HG03469 (cell line): ENCODE measurements around the gene NOS2.
"Not testable (repeated sequence)": the region's sequence is repeated elsewhere in the genome, so short reads cannot be mapped to it uniquely, and the experiment has no call there.

ENCODE experiments used
- ATAC-seq: cut with Tn5 transposase; IDR thresholded peaks from one replicate; pipeline ENCODE4 v1.9.1; 2021; ENCODE audit warnings: mild to moderate bottlenecking, moderate library complexity, moderate number of reproducible peaks; ENCODE audit not compliant: unreplicated experiment

NOS2 gene

GRCh38 chr17:27756467-27757371 lies 43.6 kb downstream of the NOS2 start:
- ATAC-seq = no peak

DNA sequence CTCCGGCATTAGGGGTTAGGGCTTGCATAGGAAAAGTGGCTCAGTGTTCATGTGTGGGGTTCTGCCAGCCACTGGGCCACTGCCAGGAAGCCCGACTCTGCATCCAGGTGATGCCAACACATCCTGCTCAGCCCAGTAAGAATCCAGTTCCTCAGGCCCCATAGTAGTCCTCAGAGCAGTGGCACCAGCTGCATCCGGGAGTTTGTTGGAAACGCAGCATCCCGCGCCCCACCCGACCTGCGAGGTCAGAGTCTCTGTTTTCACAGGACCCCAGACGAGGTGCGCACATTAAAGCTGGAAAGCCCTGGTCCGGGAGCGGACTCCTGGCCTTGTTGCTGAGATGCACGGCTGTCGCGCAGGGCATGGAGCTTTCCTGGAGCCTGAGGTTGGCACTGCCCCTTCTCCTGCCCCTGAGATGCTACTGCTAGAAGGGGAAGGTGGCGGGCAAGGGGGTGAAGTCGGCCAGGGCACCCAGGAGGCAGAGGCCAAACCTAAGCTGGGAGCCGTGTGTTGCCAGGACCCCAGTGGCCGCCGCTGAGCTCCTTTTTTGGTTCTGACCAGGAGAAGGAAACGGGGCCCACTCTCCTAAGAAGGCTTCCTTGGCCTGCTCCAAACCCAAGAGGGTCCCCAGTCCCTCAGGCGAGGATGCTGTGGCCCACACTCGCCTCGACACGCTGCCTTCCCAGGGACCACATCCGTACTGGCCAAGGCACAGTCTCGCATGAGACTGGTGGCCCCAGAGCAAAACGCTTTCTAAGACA lies 44.4 kb downstream of the NOS2 start:
- no peak for ATAC-seq

DNA sequence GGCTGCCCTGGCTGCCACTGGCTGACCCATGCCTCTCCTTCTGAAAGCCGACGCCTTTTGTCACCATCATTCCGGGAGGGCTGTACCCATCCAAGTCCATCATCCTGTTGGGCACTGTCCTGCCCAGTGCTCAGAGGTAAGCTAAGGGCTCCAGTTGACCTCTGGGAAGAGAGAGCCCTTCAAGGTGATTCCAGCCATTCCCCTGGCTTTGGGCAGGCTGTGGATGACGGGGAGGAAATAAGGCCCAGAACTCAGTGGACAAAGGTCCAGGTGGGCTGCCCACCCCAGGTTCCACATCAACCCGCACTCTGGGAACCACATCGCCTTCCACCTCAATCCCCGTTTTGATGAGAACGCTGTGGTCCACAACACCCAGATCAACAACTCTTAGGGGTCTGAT lies 45.8 kb downstream of the NOS2 start:
- ATAC-seq = no peak

DNA sequence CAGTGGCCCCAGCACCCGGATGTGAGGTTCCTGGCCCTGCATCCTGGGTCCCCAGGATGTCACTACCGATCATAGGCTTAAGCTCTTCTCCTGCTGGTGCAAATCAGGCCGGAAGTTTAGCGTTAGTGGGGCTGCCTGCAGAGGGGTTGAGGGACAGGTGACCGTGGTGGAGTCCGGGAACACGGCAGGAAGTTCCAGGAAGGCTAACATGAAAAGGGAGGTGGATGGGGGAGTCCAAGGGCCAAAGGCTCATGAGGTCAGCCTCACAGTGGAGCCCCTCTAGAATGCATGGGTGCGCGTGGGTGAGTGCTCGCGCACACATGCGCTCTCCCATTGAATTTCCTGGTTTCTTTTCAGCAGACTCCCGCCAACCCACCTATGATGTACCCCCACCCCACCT lies 46.6 kb downstream of the NOS2 start:
- ATAC-seq = not testable (repeated sequence)

DNA sequence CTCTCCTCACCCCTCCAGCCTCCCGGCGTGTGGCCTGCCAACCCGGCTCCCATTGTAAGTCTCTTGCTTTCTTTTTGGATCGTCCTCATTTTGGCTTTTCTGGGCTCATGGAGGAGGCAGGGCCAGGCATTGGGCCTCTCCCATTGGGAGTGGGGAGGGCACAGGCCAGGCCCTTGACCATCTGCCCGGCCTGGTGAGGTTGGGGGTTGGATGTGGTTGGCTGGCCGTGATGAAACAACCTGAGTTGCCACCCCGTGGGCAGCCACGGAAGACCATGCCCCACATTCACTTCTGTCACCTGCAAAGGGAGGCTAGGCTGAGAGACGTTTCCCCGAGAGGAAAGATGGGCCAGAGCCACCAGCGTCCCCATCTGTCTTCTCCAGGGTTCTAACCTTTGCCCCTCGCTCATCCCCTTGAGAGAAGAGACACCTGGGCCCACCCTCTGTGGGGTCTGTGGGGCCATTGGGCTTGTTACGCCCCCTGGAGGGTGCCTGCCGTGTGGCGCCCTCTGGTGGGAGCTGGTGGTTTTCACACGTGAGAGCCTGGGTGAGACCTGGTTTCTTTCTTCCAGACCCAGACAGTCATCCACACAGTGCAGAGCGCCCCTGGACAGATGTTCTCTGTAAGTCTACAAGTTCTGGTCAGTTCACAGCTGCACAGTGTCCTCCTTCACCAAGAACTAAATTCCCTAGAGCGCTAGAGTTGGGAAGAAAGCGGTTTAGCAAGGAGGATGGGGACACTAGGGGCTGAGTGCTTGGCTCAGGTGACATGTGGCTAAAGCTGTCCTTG lies 47.3 kb downstream of the NOS2 start:
- ATAC-seq = not testable (repeated sequence)

GRCh38 chr17:27751622-27752490 lies 48.5 kb downstream of the NOS2 start:
- no peak for ATAC-seq

GRCh38 chr17:27751166-27751565 lies 49.2 kb downstream of the NOS2 start:
- no peak for ATAC-seq

DNA sequence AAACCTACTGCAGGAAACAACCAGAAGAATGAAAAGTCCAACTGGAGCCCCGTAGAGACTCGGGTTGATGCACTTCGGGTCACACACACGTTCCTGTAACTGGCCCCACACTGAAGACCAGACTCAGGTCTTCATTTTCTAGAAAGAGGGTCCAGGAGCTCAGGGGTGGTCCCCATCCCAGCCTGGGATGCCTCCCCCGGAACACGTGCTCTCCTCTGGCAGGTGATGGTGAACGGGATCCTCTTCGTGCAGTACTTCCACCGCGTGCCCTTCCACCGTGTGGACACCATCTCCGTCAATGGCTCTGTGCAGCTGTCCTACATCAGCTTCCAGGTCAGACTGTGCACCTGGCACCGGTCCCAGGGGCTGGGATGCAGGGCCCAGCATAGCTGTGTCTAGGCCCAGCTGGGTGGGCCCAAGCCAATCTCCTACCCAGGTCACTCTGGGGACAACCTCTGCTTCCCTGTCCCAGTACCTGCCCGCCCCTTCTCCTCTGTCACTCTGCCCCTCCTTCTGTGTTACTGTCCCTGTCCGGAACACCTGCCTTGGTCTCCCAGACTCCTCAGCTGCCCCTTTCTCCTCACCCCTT lies 50.7 kb downstream of the NOS2 start:
- not testable (repeated sequence) for ATAC-seq

GRCh38 chr17:27748360-27748825 lies 51.9 kb downstream of the NOS2 start:
- no peak for ATAC-seq

GRCh38 chr17:27747462-27748359 lies 52.6 kb downstream of the NOS2 start:
- no peak for ATAC-seq

GRCh38 chr17:27746881-27747280 lies 53.4 kb downstream of the NOS2 start:
- ATAC-seq = no peak

DNA sequence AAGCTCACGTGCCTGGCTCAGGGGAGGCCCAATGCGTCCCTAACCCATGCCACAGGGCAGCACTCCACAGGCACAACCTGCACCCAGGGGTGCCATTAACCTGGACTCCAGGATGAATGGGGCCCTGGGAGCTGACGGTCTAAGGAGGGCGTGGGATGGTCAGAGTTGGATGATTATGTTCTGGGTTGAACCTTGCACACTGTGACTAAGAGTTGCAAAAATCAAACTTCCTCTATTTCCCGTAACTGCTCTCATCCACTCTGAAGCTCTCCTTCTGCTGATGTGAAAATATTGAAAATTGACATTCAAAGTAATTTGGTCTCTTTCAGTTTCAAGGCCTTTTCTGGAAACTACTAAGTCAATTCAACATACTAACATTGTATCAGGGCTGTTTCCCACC lies 54.0 kb downstream of the NOS2 start:
- ATAC-seq = not testable (repeated sequence)

GRCh38 chr17:27745207-27745830 lies 55.0 kb downstream of the NOS2 start:
- ATAC-seq = not testable (repeated sequence)

- no peak for ATAC-seq
Measured at GRCh38 chr17:27743281-27743885, 56.9 kb downstream of the NOS2 start.

- no peak for ATAC-seq
Measured at GRCh38 chr17:27741971-27742575, 58.3 kb downstream of the NOS2 start.

DNA sequence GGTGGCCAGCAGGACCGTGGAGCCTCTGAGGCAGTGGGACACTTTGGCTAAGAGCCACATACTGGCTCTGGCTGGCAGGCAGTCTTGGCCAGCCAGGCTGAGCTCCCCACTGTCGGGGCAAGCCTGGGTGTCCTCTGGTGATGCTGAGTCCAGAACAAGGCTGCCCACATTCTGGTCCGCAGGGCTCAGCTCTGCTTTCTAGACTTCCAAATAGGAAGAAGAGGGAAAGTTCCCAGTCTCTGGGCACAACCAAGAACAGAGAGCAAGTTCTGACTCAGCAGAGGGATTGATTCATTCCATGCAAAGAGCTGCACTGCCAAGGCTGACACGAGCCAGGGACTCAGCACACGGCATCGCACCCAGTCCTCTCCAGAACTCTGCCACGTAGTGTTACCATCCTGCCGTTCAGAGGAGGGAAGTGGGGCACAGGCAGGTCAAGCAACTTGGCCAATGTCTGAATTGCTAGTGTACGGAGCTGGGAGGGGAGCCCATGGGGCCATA lies 58.9 kb downstream of the NOS2 start:
- no peak for ATAC-seq

DNA sequence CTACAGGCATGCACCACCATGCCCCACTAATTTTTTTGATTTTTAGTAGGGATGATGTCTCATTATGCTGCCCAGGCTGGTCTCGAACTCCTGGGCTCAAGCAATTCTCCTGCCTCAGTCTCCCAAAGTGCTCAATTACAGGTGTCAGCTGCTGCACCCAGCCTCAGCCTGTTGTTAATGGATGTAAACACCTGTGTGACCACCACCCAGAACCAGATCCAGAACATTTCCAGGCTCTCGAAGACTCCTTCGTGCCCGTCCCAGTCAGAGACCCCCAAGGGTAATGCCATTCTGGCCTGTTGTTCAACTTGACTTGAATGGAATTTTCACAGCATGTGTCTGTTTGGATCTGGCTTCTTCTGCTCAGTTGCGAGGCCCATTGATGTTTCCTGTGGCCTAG lies 59.8 kb downstream of the NOS2 start:
- ATAC-seq = not testable (repeated sequence)
